ENCODE data around the gene NUDT13.

The NUDT13 gene

GRCh38 chr10:73083221-73083620 lies 27.0 kb upstream of the NUDT13 start:
- Histone ChIP-seq H3K23ac (ENCODE audit: low read depth, low read length, poor library complexity) (no peak overlapping the region), H2AFZ (ENCODE audit: low read length) (no peak overlapping the region), H2BK120ac (ENCODE audit: low read depth, low read length) (no peak overlapping the region), H3K27me3 (ENCODE audit: control insufficient read depth in 3 of 3, insufficient read depth in 3 of 3, low read depth in 1 of 3, low read length in 3 of 3) (no peaks in the 10 kb centered on the region), H3K18ac (ENCODE audit: low read length) (no peak overlapping the region), H3K4me3 (ENCODE audit: low read length in 2 of 2) (no peak overlapping the region), H2AK5ac (ENCODE audit: low read depth, low read length) (no peak overlapping the region), H3K27ac (replicated peaks; ENCODE audit: low read length) (no peak overlapping the region), H2BK12ac (ENCODE audit: low read length) (no peak overlapping the region), H3K9ac (ENCODE audit: low read depth, low read length, poor library complexity) (no peak overlapping the region), H4K91ac (ENCODE audit: low read depth, low read length, poor library complexity) (no peak overlapping the region), H3K14ac (ENCODE audit: low read length) (no peak overlapping the region), H3K79me1 (ENCODE audit: low read depth, low read length) (no peaks in the 10 kb centered on the region), H3K4me2 (ENCODE audit: insufficient read depth, low read length, poor library complexity, severe bottlenecking) (no peak overlapping the region), H3K9me3 (replicated peaks in 1 of 2; ENCODE audit: control insufficient read depth in 2 of 2, insufficient read depth in 1 of 2, low read depth in 1 of 2, low read length in 2 of 2) (no peaks in the 10 kb centered on the region), H3K36me3 (replicated peaks in 1 of 2; ENCODE audit: control insufficient read depth in 2 of 2, insufficient read depth in 2 of 2, low read length in 2 of 2) (peaks cover 0 to 15% of the 10 kb centered on the region in 2 donors), H4K8ac (ENCODE audit: low read depth, low read length) (no peak overlapping the region), H3K4ac (ENCODE audit: low read length) (no peak overlapping the region), H2BK15ac (ENCODE audit: low read length) (no peak overlapping the region), H2BK5ac (ENCODE audit: low read length) (no peak overlapping the region), H3K4me1 (ENCODE audit: control insufficient read depth in 2 of 2, insufficient read depth in 1 of 2, low read depth in 1 of 2, low read length in 2 of 2) (no peaks in the 10 kb centered on the region)
- no CpG with 5 or more reads among the region's 2 CpGs for WGBS, 2 donors (ENCODE audit: extremely low coverage in 2 of 2, insufficient read length in 2 of 2, insufficient replicate concordance in 1 of 2)
- no peak for DNase-seq (ENCODE audit: low spot score)

GRCh38 chr10:73084209-73084608 lies 26.0 kb upstream of the NUDT13 start:
- Histone ChIP-seq H2BK5ac (ENCODE audit: low read length) (no peak overlapping the region), H3K4me2 (ENCODE audit: insufficient read depth, low read length, poor library complexity, severe bottlenecking) (no peak overlapping the region), H3K18ac (ENCODE audit: low read length) (no peak overlapping the region), H3K4me1 (ENCODE audit: control insufficient read depth in 2 of 2, insufficient read depth in 1 of 2, low read depth in 1 of 2, low read length in 2 of 2) (no peaks in the 10 kb centered on the region), H2AFZ (ENCODE audit: low read length) (no peak overlapping the region), H4K8ac (ENCODE audit: low read depth, low read length) (no peak overlapping the region), H3K27ac (replicated peaks; ENCODE audit: low read length) (no peak overlapping the region), H3K4ac (ENCODE audit: low read length) (no peak overlapping the region), H2AK5ac (ENCODE audit: low read depth, low read length) (no peak overlapping the region), H2BK120ac (ENCODE audit: low read depth, low read length) (no peak overlapping the region), H3K36me3 (replicated peaks in 1 of 2; ENCODE audit: control insufficient read depth in 2 of 2, insufficient read depth in 2 of 2, low read length in 2 of 2) (peaks cover 0 to 14% of the 10 kb centered on the region in 2 donors), H3K14ac (ENCODE audit: low read length) (no peak overlapping the region), H3K4me3 (ENCODE audit: low read length in 2 of 2) (no peak overlapping the region), H3K79me1 (ENCODE audit: low read depth, low read length) (no peaks in the 10 kb centered on the region), H2BK12ac (ENCODE audit: low read length) (no peak overlapping the region), H3K23ac (ENCODE audit: low read depth, low read length, poor library complexity) (no peak overlapping the region), H3K27me3 (ENCODE audit: control insufficient read depth in 3 of 3, insufficient read depth in 3 of 3, low read depth in 1 of 3, low read length in 3 of 3) (no peaks in the 10 kb centered on the region), H2BK15ac (ENCODE audit: low read length) (no peak overlapping the region), H3K9ac (ENCODE audit: low read depth, low read length, poor library complexity) (no peak overlapping the region), H4K91ac (ENCODE audit: low read depth, low read length, poor library complexity) (no peak overlapping the region), H3K9me3 (replicated peaks in 1 of 2; ENCODE audit: control insufficient read depth in 2 of 2, insufficient read depth in 1 of 2, low read depth in 1 of 2, low read length in 2 of 2) (no peaks in the 10 kb centered on the region)
- no CpG with 5 or more reads among the region's 5 CpGs for WGBS, 2 donors (ENCODE audit: extremely low coverage in 2 of 2, insufficient read length in 2 of 2, insufficient replicate concordance in 1 of 2)
- DNase-seq (ENCODE audit: low spot score): no peak

- Histone ChIP-seq H2BK15ac (ENCODE audit: low read length) (no peak overlapping the region), H3K4me2 (ENCODE audit: insufficient read depth, low read length, poor library complexity, severe bottlenecking) (no peak overlapping the region), H3K9me3 (replicated peaks in 1 of 2; ENCODE audit: control insufficient read depth in 2 of 2, insufficient read depth in 1 of 2, low read depth in 1 of 2, low read length in 2 of 2) (no peaks in the 10 kb centered on the region), H3K9ac (ENCODE audit: low read depth, low read length, poor library complexity) (no peak overlapping the region), H2AFZ (ENCODE audit: low read length) (no peak overlapping the region), H3K27ac (replicated peaks; ENCODE audit: low read length) (no peak overlapping the region), H3K4me3 (ENCODE audit: low read length in 2 of 2) (no peak overlapping the region), H4K8ac (ENCODE audit: low read depth, low read length) (no peak overlapping the region), H2BK120ac (ENCODE audit: low read depth, low read length) (no peak overlapping the region), H3K14ac (ENCODE audit: low read length) (no peak overlapping the region), H3K4me1 (ENCODE audit: control insufficient read depth in 2 of 2, insufficient read depth in 1 of 2, low read depth in 1 of 2, low read length in 2 of 2) (no peaks in the 10 kb centered on the region), H3K4ac (ENCODE audit: low read length) (no peak overlapping the region), H3K23ac (ENCODE audit: low read depth, low read length, poor library complexity) (no peak overlapping the region), H3K36me3 (replicated peaks in 1 of 2; ENCODE audit: control insufficient read depth in 2 of 2, insufficient read depth in 2 of 2, low read length in 2 of 2) (peaks cover 0 to 6% of the 10 kb centered on the region in 2 donors), H3K18ac (ENCODE audit: low read length) (no peak overlapping the region), H4K91ac (ENCODE audit: low read depth, low read length, poor library complexity) (no peak overlapping the region), H3K79me1 (ENCODE audit: low read depth, low read length) (peaks cover 2% of the 10 kb centered on the region), H2AK5ac (ENCODE audit: low read depth, low read length) (no peak overlapping the region), H3K27me3 (ENCODE audit: control insufficient read depth in 3 of 3, insufficient read depth in 3 of 3, low read depth in 1 of 3, low read length in 3 of 3) (no peaks in the 10 kb centered on the region), H2BK5ac (ENCODE audit: low read length) (no peak overlapping the region), H2BK12ac (ENCODE audit: low read length) (no peak overlapping the region)
- no peak for DNase-seq (ENCODE audit: low spot score)
- no CpG with 5 or more reads among the region's 4 CpGs for WGBS, 2 donors (ENCODE audit: extremely low coverage in 2 of 2, insufficient read length in 2 of 2, insufficient replicate concordance in 1 of 2)
Observed at GRCh38 chr10:73086816-73087215, 23.4 kb upstream of the NUDT13 start.

- H3K27me3 ChIP-seq (ENCODE audit: control insufficient read depth in 3 of 3, insufficient read depth in 3 of 3, low read depth in 1 of 3, low read length in 3 of 3): no peaks in the 10 kb centered on the region
- H3K4ac ChIP-seq (ENCODE audit: low read length): no peak overlapping the region
- no peak overlapping the region for H3K9ac ChIP-seq (ENCODE audit: low read depth, low read length, poor library complexity)
- H2BK15ac ChIP-seq (ENCODE audit: low read length): no peak overlapping the region
- no peak overlapping the region for H3K4me3 ChIP-seq (ENCODE audit: low read length in 2 of 2)
- no peak overlapping the region for H2BK5ac ChIP-seq (ENCODE audit: low read length)
- H2BK12ac ChIP-seq (ENCODE audit: low read length): no peak overlapping the region
- H3K14ac ChIP-seq (ENCODE audit: low read length): no peak overlapping the region
- H3K27ac ChIP-seq (replicated peaks; ENCODE audit: low read length): no peak overlapping the region
- no peak for DNase-seq (ENCODE audit: low spot score)
- no peak overlapping the region for H3K4me2 ChIP-seq (ENCODE audit: insufficient read depth, low read length, poor library complexity, severe bottlenecking)
- H3K23ac ChIP-seq (ENCODE audit: low read depth, low read length, poor library complexity): no peak overlapping the region
- H4K91ac ChIP-seq (ENCODE audit: low read depth, low read length, poor library complexity): no peak overlapping the region
- H3K9me3 ChIP-seq (replicated peaks in 1 of 2; ENCODE audit: control insufficient read depth in 2 of 2, insufficient read depth in 1 of 2, low read depth in 1 of 2, low read length in 2 of 2): no peaks in the 10 kb centered on the region
- peaks cover 0 to 6% of the 10 kb centered on the region in 2 donors for H3K36me3 ChIP-seq (replicated peaks in 1 of 2; ENCODE audit: control insufficient read depth in 2 of 2, insufficient read depth in 2 of 2, low read length in 2 of 2)
- H3K4me1 ChIP-seq (ENCODE audit: control insufficient read depth in 2 of 2, insufficient read depth in 1 of 2, low read depth in 1 of 2, low read length in 2 of 2): no peaks in the 10 kb centered on the region
- H4K8ac ChIP-seq (ENCODE audit: low read depth, low read length): no peak overlapping the region
- H2AK5ac ChIP-seq (ENCODE audit: low read depth, low read length): no peak overlapping the region
- no peak overlapping the region for H3K18ac ChIP-seq (ENCODE audit: low read length)
- no peak overlapping the region for H2AFZ ChIP-seq (ENCODE audit: low read length)
- H2BK120ac ChIP-seq (ENCODE audit: low read depth, low read length): no peak overlapping the region
- peaks cover 2% of the 10 kb centered on the region for H3K79me1 ChIP-seq (ENCODE audit: low read depth, low read length)
Observed at GRCh38 chr10:73088304-73088703, 22.0 kb upstream of the NUDT13 start.
